K562 (cell line): ENCODE data around the gene AP2A2. TPM values are rescaled to one million over a fixed set of nuclear protein-coding genes. Genes with fewer than 3 reads are reported as not detected.

Experiments
- BRD4 ChIP-seq: fragments of 200-600 bp; sonication (generic); IDR thresholded peaks from 2 replicates; pipeline ENCODE4 v1.6.1; 2017; ENCODE audit warnings: inconsistent platforms
- DPF2 ChIP-seq: fragments of 450-650 bp; IDR thresholded peaks from 2 replicates; pipeline ENCODE4 v1.6.1; 2016
- GABPA ChIP-seq: fragments of 200-800 bp; sonication (Bioruptor generic); conservative IDR thresholded peaks from 2 replicates; pipeline ENCODE4 v1.6.1; 2016; ENCODE audit warnings: low read depth, missing genetic modification characterization, missing compliant biosample characterization
- HNRNPLL ChIP-seq: fragments of 200-400 bp; formaldehyde crosslinking; IDR thresholded peaks from 2 replicates; pipeline ENCODE4 v1.6.1; 2017; ENCODE audit warnings: low read length, low read depth, mild to moderate bottlenecking; ENCODE audit not compliant: poor library complexity, severe bottlenecking
- KHSRP ChIP-seq: fragments of 450-650 bp; IDR thresholded peaks from 2 replicates; pipeline ENCODE4 v1.6.1; 2017
- KLF13 ChIP-seq: fragments of 450-650 bp; IDR thresholded peaks from 2 replicates; pipeline ENCODE4 v1.6.1; 2016; ENCODE audit warnings: missing genetic modification characterization, low read depth, mild to moderate bottlenecking, missing compliant biosample characterization, moderate library complexity, borderline replicate concordance
- RAD51 ChIP-seq: fragments of 450-650 bp; IDR thresholded peaks from 2 replicates; pipeline ENCODE4 v1.7.1; 2016; ENCODE audit warnings: low read depth, mild to moderate bottlenecking, borderline replicate concordance
- TBL1XR1 ChIP-seq, 2 experiments: IDR thresholded peaks; 2 replicates each; pipeline ENCODE4 v1.6.1; 2012; ENCODE audit warnings: improper control_type of control experiment in 2 of 2, low read length in 2 of 2, mild to moderate bottlenecking in 1 of 2
- TEAD1 ChIP-seq, 2 experiments: fragments of 450-650 bp in 1 of 2; sonication (generic) in 1 of 2; formaldehyde crosslinking; IDR thresholded peaks; 2 replicates each; pipeline versions ENCODE4 v1.4.0 to v1.8.0; 2020 to 2022; ENCODE audit warnings: mild to moderate bottlenecking in 2 of 2, missing genetic modification reagents in 1 of 2
- YBX1 ChIP-seq: fragments of 450-650 bp; IDR thresholded peaks from 2 replicates; pipeline ENCODE4 v1.7.1; 2016; ENCODE audit warnings: mild to moderate bottlenecking
- ZC3H4 ChIP-seq: sonication (generic); formaldehyde crosslinking; IDR thresholded peaks from 2 replicates; pipeline ENCODE4 v1.9.0; 2021; ENCODE audit warnings: missing genetic modification reagents, borderline replicate concordance
- ZFP1 ChIP-seq: fragments of 450-650 bp; formaldehyde crosslinking; IDR thresholded peaks from 2 replicates; pipeline ENCODE4 v1.4.0; 2020; ENCODE audit warnings: mild to moderate bottlenecking, mixed read lengths
- ZNF121 ChIP-seq: sonication (generic); formaldehyde crosslinking; conservative IDR thresholded peaks from 2 replicates; pipeline ENCODE4 v1.8.0; 2022; ENCODE audit warnings: missing genetic modification reagents
- ZNF3 ChIP-seq: fragments of 250-450 bp; sonication (Bioruptor Pico); IDR thresholded peaks from 2 replicates; pipeline ENCODE4 v1.5.0; 2021; ENCODE audit warnings: mild to moderate bottlenecking, moderate library complexity
- polyA plus RNA-seq, 8 experiments: library from polyadenylated mRNA; depleted of rRNA in 4 of 8; stranded (reverse) in 5 of 8; unstranded in 3 of 8; fragments of >200 nt; fragmentation: Nextera tagmentation in 2 of 8; fragmentation: Illumina TruSeq in 1 of 8; extraction: Ambion mirVana in 2 of 8; extraction: Trizol in 1 of 8; gene quantifications; 2 replicates each; pipeline versions ENCODE4 v1.2.1 to v1.2.3, GENCODE V29; 2011 to 2014; ENCODE audit warnings: inconsistent platforms in 1 of 8, missing spikeins in 1 of 8
- total RNA-seq, 7 experiments: library from RNA; depleted of rRNA in 6 of 7; stranded (reverse); fragments of >200 nt in 6 of 7; fragmentation: Illumina TruSeq in 2 of 7; extraction: Trizol in 2 of 7; gene quantifications; 2 replicates each; pipeline versions ENCODE4 v1.2.1 to v1.2.3, GENCODE V29; 2011 to 2021; ENCODE audit warnings: low replicate concordance in 1 of 7
- TF ChIP-seq, protein P1 (sequence below), 3 experiments: IDR thresholded peaks in 2 of 3; conservative IDR thresholded peaks in 1 of 3; 2 replicates each; pipeline ENCODE4 v1.5.1; 2011 to 2012; ENCODE audit warnings: low read length in 3 of 3, mild to moderate bottlenecking in 3 of 3, control low read depth in 2 of 3, improper control_type of control experiment in 1 of 3, inconsistent platforms in 1 of 3, low read depth in 1 of 3, mixed read lengths in 1 of 3, moderate library complexity in 1 of 3; ENCODE audit not compliant: insufficient read depth in 2 of 3
- TF ChIP-seq, protein P2 (sequence below): fragments of 450-650 bp; IDR thresholded peaks from 2 replicates; pipeline ENCODE4 v1.6.1; 2018; ENCODE audit warnings: mild to moderate bottlenecking, low read depth; ENCODE audit not compliant: partially characterized antibody
- TF ChIP-seq, protein P3 (sequence below): fragments of 250-450 bp; sonication (Bioruptor Pico); IDR thresholded peaks from 2 replicates; pipeline ENCODE4 v1.5.1; 2021; ENCODE audit warnings: mild to moderate bottlenecking
- TF ChIP-seq, protein P4 (sequence below), 2 experiments: fragments of 450-650 bp in 1 of 2; sonication (generic) in 1 of 2; formaldehyde crosslinking in 1 of 2; IDR thresholded peaks in 1 of 2; conservative IDR thresholded peaks in 1 of 2; 2 replicates each; pipeline versions ENCODE4 v1.6.1 to v1.8.1; 2016 to 2023; ENCODE audit warnings: mild to moderate bottlenecking in 2 of 2, moderate library complexity in 2 of 2, inconsistent platforms in 1 of 2, missing genetic modification reagents in 1 of 2
- TF ChIP-seq, protein P5 (sequence below): fragments of 450-650 bp; formaldehyde crosslinking; IDR thresholded peaks from 2 replicates; pipeline ENCODE4 v1.4.0; 2020; ENCODE audit warnings: mild to moderate bottlenecking, moderate library complexity

AP2A2 gene
- total and polyA plus RNA-seq, 9 of the 15 experiments (the other 6 are each of a cell fraction or from before 2014, with no cell fraction given), result 0.69 to 41.7 (median 15.2) TPM

DNA sequence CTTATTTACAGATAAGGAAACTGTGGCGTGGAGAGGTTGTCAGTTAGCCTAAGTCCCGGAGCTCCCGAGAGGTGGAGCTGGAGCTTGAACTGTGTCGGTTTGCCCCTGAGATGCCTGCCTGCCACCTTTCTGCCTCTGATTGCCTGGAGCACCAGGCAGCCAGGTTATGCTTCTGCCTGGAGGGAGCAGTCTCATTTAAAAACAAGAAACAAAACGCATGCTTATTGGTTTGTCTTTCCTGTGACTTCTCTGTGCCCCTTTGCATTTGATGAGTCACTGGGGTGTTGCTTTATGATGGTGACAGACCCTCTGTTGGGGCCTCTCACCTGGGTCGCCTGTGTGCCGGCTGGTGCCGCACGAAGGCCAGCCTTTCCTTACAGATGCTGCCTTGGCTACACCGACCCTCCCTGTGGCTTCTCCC lies 12.2 kb downstream of the AP2A2 start (continued):
- TF ChIP-seq HNRNPLL (no peak), RAD51 (no peak), YBX1 (no peak), TEAD1 (CRISPR knock-in tag; IDR thresholded peaks at IDR 0.05) (no peak), BRD4 (no peak), KHSRP (no peak), ZC3H4 (CRISPR knock-in tag) (no peak), ZNF121 (no peak), TBL1XR1 (IDR thresholded peaks at IDR 0.05; ENCODE audit: low read length in 2 of 2) (no peak), DPF2 (0 out of 2 replicates have a peak, but pooled peaks have one; percentile 35), GABPA (tag) (no peak), ZNF3 (CRISPR knock-in tag) (no peak), ZFP1 (CRISPR knock-in tag) (no peak), KLF13 (tag) (no peak)
- TF ChIP-seq, protein P1, sequence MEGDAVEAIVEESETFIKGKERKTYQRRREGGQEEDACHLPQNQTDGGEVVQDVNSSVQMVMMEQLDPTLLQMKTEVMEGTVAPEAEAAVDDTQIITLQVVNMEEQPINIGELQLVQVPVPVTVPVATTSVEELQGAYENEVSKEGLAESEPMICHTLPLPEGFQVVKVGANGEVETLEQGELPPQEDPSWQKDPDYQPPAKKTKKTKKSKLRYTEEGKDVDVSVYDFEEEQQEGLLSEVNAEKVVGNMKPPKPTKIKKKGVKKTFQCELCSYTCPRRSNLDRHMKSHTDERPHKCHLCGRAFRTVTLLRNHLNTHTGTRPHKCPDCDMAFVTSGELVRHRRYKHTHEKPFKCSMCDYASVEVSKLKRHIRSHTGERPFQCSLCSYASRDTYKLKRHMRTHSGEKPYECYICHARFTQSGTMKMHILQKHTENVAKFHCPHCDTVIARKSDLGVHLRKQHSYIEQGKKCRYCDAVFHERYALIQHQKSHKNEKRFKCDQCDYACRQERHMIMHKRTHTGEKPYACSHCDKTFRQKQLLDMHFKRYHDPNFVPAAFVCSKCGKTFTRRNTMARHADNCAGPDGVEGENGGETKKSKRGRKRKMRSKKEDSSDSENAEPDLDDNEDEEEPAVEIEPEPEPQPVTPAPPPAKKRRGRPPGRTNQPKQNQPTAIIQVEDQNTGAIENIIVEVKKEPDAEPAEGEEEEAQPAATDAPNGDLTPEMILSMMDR (IDR thresholded peaks at IDR 0.05 in 2 of 3, conservative IDR thresholded peaks at IDR 0.05 in 1 of 3; ENCODE audit: insufficient read depth in 2 of 3, low read depth in 1 of 3, low read length in 3 of 3), result no peak; a peak in 2 of 6 replicates
- TF ChIP-seq, protein P2, sequence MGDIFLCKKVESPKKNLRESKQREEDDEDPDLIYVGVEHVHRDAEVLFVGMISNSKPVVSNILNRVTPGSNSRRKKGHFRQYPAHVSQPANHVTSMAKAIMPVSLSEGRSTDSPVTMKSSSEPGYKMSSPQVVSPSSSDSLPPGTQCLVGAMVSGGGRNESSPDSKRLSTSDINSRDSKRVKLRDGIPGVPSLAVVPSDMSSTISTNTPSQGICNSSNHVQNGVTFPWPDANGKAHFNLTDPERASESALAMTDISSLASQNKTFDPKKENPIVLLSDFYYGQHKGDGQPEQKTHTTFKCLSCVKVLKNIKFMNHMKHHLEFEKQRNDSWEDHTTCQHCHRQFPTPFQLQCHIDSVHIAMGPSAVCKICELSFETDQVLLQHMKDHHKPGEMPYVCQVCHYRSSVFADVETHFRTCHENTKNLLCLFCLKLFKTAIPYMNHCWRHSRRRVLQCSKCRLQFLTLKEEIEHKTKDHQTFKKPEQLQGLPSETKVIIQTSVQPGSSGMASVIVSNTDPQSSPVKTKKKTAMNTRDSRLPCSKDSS, result no peak
- TF ChIP-seq, protein P3, sequence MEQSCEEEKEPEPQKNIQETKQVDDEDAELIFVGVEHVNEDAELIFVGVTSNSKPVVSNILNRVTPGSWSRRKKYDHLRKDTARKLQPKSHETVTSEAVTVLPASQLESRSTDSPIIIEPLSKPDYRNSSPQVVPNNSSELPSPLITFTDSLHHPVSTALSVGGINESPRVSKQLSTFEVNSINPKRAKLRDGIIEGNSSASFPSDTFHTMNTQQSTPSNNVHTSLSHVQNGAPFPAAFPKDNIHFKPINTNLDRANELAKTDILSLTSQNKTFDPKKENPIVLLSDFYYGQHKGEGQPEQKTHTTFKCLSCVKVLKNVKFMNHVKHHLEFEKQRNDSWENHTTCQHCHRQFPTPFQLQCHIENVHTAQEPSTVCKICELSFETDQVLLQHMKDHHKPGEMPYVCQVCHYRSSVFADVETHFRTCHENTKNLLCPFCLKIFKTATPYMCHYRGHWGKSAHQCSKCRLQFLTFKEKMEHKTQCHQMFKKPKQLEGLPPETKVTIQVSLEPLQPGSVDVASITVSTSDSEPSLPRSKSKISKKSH (CRISPR knock-in tag), result no peak
- TF ChIP-seq, protein P4, sequence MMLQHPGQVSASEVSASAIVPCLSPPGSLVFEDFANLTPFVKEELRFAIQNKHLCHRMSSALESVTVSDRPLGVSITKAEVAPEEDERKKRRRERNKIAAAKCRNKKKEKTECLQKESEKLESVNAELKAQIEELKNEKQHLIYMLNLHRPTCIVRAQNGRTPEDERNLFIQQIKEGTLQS (IDR thresholded peaks at IDR 0.05), result peak; percentile 81
- TF ChIP-seq, protein P4 (CRISPR knock-in tag; conservative IDR thresholded peaks at IDR 0.05), result no peak
- TF ChIP-seq, protein P5, sequence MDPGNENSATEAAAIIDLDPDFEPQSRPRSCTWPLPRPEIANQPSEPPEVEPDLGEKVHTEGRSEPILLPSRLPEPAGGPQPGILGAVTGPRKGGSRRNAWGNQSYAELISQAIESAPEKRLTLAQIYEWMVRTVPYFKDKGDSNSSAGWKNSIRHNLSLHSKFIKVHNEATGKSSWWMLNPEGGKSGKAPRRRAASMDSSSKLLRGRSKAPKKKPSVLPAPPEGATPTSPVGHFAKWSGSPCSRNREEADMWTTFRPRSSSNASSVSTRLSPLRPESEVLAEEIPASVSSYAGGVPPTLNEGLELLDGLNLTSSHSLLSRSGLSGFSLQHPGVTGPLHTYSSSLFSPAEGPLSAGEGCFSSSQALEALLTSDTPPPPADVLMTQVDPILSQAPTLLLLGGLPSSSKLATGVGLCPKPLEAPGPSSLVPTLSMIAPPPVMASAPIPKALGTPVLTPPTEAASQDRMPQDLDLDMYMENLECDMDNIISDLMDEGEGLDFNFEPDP (CRISPR knock-in tag), result no peak
